WI38 (cell line): ENCODE results near the gene PHYH.

Experiments used
- H3K4me3 ChIP-seq: 2 replicates; pipeline ENCODE4 v1.5.1; 2011; ENCODE audit warnings: low read depth, mild to moderate bottlenecking, control low read depth, low read length
- TF ChIP-seq, protein P1 (sequence below): IDR thresholded peaks from 2 replicates; pipeline ENCODE4 v1.5.1; 2012; ENCODE audit warnings: low read depth, mild to moderate bottlenecking, control low read depth, low read length

PHYH gene

DNA sequence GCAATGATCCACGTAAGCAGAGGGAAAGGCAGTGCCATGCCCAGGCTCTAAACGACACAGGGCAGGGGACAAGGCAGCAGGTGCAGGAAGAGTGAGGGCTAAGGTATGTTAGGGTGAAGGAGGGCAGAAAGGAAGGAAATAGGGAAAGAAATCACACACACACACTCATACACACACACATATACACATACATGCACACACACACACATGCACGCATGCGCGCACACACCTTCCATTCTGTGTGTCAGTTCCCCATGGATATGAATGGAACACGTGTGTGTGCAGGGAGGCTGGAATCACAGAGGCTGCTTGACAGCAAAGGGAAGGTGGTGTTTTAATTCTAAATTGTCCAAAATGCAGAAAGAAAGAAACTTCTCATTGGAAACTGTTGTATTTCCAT, 6.2 kb upstream of the PHYH start:
- TF ChIP-seq, protein P1, sequence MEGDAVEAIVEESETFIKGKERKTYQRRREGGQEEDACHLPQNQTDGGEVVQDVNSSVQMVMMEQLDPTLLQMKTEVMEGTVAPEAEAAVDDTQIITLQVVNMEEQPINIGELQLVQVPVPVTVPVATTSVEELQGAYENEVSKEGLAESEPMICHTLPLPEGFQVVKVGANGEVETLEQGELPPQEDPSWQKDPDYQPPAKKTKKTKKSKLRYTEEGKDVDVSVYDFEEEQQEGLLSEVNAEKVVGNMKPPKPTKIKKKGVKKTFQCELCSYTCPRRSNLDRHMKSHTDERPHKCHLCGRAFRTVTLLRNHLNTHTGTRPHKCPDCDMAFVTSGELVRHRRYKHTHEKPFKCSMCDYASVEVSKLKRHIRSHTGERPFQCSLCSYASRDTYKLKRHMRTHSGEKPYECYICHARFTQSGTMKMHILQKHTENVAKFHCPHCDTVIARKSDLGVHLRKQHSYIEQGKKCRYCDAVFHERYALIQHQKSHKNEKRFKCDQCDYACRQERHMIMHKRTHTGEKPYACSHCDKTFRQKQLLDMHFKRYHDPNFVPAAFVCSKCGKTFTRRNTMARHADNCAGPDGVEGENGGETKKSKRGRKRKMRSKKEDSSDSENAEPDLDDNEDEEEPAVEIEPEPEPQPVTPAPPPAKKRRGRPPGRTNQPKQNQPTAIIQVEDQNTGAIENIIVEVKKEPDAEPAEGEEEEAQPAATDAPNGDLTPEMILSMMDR = no peak
- H3K4me3 ChIP-seq = no peak overlapping the region

DNA sequence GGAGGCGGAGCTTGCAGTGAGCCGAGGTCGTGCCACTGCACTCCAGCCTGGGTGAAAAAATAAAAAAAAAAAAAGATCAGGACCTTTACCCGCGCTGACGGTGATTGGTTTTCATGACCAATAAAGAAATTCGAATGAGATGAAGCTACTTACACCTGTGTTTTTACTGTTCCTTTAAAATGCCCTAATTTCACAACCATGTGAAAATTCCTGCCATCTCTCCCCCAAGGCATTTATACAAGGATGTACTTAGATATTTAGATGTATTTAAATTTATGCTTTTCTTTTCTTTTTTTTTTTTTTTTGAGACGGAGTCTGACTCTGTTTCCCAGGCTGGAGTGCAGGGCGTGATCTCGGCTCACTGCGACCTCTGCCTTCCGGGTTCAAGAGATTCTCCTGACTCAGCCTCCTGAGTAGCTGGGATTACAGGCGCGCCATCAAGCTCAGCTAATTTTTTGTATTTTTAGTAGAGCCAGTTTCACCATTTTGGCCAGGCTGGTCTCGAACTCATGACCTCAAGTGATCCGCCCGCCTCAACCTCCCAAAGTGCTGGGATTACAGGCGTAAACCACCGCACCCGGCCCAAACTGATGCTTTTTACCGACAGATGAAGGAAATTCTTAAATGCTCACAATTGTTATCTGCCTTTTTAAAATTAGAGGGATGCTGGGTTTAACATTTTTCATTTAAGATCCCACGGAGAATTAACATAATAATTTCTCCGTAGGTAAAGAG, 3.1 kb upstream of the PHYH start:
- TF ChIP-seq, protein P1 = no peak
- H3K4me3 ChIP-seq = no peak overlapping the region

DNA sequence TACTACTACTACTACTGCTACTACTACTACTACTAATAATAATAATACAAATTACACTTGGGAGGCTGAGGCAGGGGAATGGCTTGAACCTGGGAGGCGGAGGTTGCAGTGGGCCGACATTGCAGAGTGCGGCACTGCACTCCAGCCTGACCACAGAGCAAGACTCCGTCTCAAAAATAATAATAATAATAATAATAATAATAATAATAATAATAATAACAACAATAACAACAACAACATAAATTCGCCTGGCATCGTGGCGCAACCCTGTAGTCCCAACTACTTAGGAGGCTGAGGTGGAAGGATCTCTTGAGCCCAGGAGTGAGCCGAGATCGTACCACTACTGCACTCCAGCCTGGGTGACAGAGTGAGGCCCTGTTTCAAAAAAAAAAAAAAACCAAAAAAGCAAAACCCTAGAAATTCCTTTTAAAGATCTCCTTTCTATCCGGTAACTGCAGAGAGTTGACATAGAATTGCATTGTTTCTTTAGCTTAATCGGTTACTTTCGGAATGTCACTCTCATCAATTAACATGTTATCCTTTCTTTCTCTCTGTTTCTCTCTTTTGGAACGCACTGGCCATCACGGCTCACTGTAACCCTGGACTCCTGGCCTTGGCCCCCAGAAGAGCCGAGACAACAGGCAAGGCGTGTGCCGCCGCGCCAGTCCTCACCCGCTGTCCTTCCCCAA, 972 bp downstream of the PHYH start:
- TF ChIP-seq, protein P1 = no peak
- peak overlapping the region; percentile 70 for H3K4me3 ChIP-seq

DNA sequence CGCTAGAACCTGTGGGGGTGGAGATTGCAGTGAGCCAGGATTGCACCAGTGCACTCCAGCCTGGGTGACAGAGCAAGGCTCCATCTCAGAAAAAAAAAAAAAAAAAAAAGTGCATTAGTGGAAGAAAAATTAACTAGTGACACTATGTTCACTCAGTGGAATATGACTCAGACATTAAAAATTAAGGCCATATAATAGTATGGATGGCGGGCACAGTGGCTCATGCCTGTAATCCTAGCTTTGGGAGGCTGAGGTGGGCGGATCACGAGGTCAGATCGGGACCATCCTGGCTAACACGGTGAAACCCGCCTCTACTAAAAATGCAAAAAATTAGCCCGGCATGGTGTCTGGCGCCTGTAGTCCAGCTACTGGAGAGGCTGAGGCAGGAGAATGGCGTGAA, 3.4 kb downstream of the PHYH start:
- TF ChIP-seq, protein P1 = no peak
- no peak overlapping the region for H3K4me3 ChIP-seq

DNA sequence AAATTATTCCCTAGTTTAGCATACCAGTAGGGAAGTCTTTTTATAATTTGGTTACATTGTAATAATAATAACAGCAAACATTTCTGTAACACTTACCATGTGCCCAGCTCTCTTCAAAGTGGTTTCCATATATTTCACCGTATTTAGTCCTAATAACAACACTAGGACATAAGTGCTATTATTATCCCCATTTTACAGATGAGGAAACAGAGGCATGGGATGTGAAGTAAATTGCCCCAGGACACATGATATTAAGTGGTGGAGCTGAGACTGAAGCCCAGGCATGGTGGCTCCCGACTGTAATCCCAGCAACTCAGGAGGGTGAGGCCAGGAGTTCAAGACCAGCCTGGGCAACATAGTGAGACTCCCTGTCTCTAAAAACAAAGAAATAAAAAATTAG, 5.1 kb downstream of the PHYH start:
- TF ChIP-seq, protein P1 = no peak
- H3K4me3 ChIP-seq = no peak overlapping the region

DNA sequence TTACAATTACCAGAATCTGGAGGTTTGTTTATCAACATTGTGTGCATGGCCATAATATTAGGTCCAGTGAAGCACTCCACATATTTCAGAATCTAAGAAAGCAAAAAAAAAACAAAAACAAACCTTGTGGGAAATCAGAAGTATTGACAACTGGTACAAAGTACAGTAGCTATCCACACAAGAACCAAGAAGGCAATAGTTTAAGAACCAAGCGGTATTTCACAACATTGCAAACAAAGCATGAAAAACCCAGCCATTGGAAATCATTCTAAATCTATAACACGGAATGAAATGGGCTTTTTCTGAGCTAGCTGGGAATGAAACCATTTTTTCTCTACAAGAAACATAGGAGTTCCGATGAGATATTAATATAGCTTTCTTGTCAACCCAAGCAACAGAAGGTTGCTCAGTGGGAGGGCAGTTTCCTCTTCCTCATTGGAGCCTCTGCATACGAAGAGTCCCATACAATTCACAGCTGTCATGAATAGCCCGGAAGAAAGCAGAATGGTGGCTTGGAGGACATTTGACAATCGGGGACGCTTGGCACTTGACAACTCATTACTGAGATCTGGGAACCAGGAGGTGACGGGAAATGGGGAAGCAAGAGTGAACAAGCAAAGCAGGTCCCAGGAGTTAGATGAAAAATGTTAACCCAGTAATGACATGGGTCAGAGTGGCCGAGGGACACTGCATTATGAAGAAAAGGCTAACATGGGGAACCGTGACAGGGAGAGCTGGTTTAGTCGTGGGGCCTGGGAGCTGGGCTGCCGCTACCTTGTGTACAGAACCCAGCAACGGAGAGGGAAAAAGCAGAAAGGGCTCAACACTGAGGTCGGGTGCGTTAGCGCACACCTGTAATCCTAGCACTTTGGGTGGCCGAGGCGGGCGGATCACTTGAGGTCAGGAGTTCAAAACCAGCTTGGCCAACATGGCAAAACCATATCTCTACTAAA, 7.8 kb downstream of the PHYH start:
- no peak overlapping the region for H3K4me3 ChIP-seq
- TF ChIP-seq, protein P1 = no peak
